T-helper 2 cell treated with Interferon-gamma antibody and Interleukin-4, amounts not matched to agents 5 μg/mL and 100 μg/mL, for 36 hours (primary cell): ENCODE data around the gene CHST11.

Source experiments
- DNase-seq: peaks from one replicate; pipeline ENCODE4 v3.0.0; 2021; ENCODE audit warnings: low spot score
- H3K27ac Mint-ChIP-seq: one replicate; pipeline ENCODE4 v1.8.0; 2021; ENCODE audit warnings: mild to moderate bottlenecking, mixed read lengths
- H3K27me3 Mint-ChIP-seq: one replicate; pipeline ENCODE4 v1.8.0; 2021; ENCODE audit warnings: low read depth, mixed read lengths
- H3K36me3 Mint-ChIP-seq: one replicate; pipeline ENCODE4 v1.8.0; 2021; ENCODE audit warnings: low read depth, mixed read lengths
- H3K4me1 Mint-ChIP-seq: one replicate; pipeline ENCODE4 v1.8.0; 2021; ENCODE audit warnings: low read depth, mixed read lengths
- H3K4me3 Mint-ChIP-seq: one replicate; pipeline ENCODE4 v1.8.0; 2022; ENCODE audit warnings: mild to moderate bottlenecking, moderate library complexity, mixed read lengths
- H3K9me3 Mint-ChIP-seq: one replicate; pipeline ENCODE4 v1.8.0; 2021; ENCODE audit warnings: mixed read lengths

The CHST11 gene

DNA sequence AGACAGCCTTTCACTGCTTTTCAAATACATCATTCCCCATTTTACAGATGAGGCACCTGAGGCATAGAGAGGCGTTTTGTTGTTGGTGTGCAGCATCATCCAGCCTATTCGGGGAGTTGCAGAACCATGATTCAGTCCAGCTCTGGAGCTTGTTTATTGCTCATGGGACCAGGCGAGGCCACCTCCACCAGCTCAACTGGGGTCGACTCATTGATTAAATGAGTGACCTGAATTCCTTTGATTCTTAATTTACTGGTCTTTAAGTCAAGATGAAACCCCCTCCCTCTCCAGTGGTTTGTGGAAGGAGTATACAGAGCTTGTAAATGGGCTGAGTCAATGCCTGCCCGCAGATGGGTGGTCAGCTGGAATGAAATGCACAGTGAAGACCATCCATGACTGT lies 161.9 kb downstream of the CHST11 start:
- H3K36me3 Mint-ChIP-seq: peaks cover 23% of the 10 kb centered on the region
- H3K27me3 Mint-ChIP-seq: no peaks in the 10 kb centered on the region
- H3K4me3 Mint-ChIP-seq: no peak overlapping the region
- no peak for DNase-seq
- H3K27ac Mint-ChIP-seq: no peak overlapping the region
- H3K9me3 Mint-ChIP-seq: no peaks in the 10 kb centered on the region
- H3K4me1 Mint-ChIP-seq: peaks cover 20% of the 10 kb centered on the region

- H3K27ac Mint-ChIP-seq: no peak overlapping the region
- no peaks in the 10 kb centered on the region for H3K9me3 Mint-ChIP-seq
- H3K36me3 Mint-ChIP-seq: peaks cover 24% of the 10 kb centered on the region
- no peaks in the 10 kb centered on the region for H3K27me3 Mint-ChIP-seq
- H3K4me1 Mint-ChIP-seq: peaks cover 23% of the 10 kb centered on the region
- no peak for DNase-seq
- H3K4me3 Mint-ChIP-seq: no peak overlapping the region
Measured at GRCh38 chr12:104619305-104619704, 162.6 kb downstream of the CHST11 start.

DNA sequence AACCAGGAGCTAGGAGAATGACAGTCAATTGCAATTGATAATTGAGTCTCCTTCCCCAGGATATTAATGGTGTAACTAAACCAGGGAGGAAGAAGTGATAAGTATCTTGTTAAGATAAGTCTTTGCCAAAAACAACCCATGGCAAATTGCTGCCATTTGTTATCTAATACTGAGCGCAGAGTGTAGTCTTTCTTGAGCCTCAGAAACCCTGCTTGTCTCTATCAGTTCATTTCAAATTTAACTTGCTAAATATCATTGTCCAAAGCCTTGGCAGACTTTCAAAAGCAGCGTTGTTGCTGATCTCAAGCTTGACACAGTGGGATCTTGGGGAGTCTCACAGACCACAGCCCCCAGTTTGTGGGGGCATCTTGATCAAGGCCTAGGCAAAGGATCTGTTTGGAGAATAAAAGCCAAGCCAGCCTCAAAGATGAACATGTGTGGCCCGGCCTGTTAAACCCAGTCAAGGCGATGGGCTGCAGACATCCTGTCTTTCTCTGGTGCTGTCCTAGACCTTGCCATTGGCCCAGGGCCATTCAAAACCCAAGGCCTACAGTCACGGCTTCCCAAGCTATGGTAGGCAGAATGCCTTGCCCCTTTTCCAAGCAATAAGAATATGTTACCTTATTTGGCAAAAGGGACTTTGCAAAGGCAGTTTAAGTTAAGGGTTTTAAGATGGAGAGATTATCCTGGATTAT lies 164.2 kb downstream of the CHST11 start:
- Mint-ChIP-seq H3K27ac (no peak overlapping the region), H3K4me3 (no peak overlapping the region), H3K36me3 (peaks cover 20% of the 10 kb centered on the region), H3K9me3 (no peaks in the 10 kb centered on the region), H3K4me1 (peaks cover 21% of the 10 kb centered on the region), H3K27me3 (no peaks in the 10 kb centered on the region)
- DNase-seq: no peak

GRCh38 chr12:104622928-104623327 lies 166.2 kb downstream of the CHST11 start:
- Mint-ChIP-seq H3K27me3 (no peaks in the 10 kb centered on the region), H3K4me1 (peaks cover 24% of the 10 kb centered on the region), H3K27ac (no peak overlapping the region)

GRCh38 chr12:104623883-104624282 lies 167.1 kb downstream of the CHST11 start:
- H3K36me3 Mint-ChIP-seq: peaks cover 19% of the 10 kb centered on the region
- no peak overlapping the region for H3K4me3 Mint-ChIP-seq
- H3K4me1 Mint-ChIP-seq: peaks cover 24% of the 10 kb centered on the region
- H3K27ac Mint-ChIP-seq: no peak overlapping the region
- no peaks in the 10 kb centered on the region for H3K9me3 Mint-ChIP-seq
- no peak for DNase-seq
- H3K27me3 Mint-ChIP-seq: no peaks in the 10 kb centered on the region

More at GRCh38 chr12:104622928-104623327, 166.2 kb downstream of the CHST11 start:
- DNase-seq: no peak
- no peak overlapping the region for H3K4me3 Mint-ChIP-seq
- peaks cover 18% of the 10 kb centered on the region for H3K36me3 Mint-ChIP-seq
- no peaks in the 10 kb centered on the region for H3K9me3 Mint-ChIP-seq

GRCh38 chr12:104624529-104624928 lies 167.8 kb downstream of the CHST11 start:
- no peak for DNase-seq
- peaks cover 24% of the 10 kb centered on the region for H3K4me1 Mint-ChIP-seq
- no peak overlapping the region for H3K4me3 Mint-ChIP-seq
- no peaks in the 10 kb centered on the region for H3K9me3 Mint-ChIP-seq
- H3K27ac Mint-ChIP-seq: peak overlapping the region; percentile 6
- H3K36me3 Mint-ChIP-seq: peaks cover 15% of the 10 kb centered on the region
- no peaks in the 10 kb centered on the region for H3K27me3 Mint-ChIP-seq

DNA sequence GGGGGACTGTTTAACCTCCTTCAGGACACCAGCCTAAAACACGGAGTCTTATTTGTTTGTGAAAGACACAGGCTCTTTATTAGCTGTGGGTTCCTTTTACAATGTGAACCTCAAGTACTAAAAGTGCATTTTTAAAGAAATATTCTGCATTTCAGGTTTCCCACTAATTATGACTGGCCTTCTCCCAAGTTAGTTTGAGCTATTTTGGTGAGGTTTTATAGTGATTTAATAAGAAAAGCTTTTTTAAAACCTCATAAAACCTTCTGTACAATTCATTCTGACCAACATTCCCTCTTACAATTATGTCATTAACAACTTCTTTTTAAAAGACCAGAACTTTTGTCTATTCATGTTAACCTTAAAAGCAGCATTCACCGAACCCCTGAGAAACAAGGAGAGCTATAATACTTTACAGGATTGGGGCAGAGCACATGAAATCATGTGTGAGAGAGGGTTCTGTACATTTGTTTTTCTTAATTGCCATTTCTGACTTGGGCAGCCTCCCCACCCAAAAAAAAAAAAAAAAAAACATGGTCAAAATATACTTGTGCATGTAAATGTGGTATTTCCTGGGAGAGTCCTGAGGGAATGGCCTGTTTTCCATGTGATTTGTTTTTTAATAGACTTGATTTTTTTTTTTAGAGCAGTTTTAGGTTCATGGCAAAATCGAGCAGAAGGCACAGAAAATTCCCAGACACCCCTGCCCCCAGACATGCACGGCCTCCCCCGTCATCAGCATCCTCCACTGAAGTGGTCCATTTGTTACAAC lies 169.5 kb downstream of the CHST11 start:
- H3K4me1 Mint-ChIP-seq: peaks cover 13% of the 10 kb centered on the region
- no peak for DNase-seq
- H3K27ac Mint-ChIP-seq: peak overlapping the region; percentile 22

GRCh38 chr12:104627231-104627989 lies 170.7 kb downstream of the CHST11 start:
- no peaks in the 10 kb centered on the region for H3K27me3 Mint-ChIP-seq
- peaks cover 15% of the 10 kb centered on the region for H3K36me3 Mint-ChIP-seq
- H3K4me1 Mint-ChIP-seq: peaks cover 17% of the 10 kb centered on the region
- H3K4me3 Mint-ChIP-seq: no peak overlapping the region
- no peak for DNase-seq
- no peaks in the 10 kb centered on the region for H3K9me3 Mint-ChIP-seq
- H3K27ac Mint-ChIP-seq: no peak overlapping the region

More for the DNA sequence above, 169.5 kb downstream of the CHST11 start:
- Mint-ChIP-seq H3K4me3 (no peak overlapping the region), H3K27me3 (no peaks in the 10 kb centered on the region), H3K9me3 (no peaks in the 10 kb centered on the region), H3K36me3 (peaks cover 13% of the 10 kb centered on the region)

DNA sequence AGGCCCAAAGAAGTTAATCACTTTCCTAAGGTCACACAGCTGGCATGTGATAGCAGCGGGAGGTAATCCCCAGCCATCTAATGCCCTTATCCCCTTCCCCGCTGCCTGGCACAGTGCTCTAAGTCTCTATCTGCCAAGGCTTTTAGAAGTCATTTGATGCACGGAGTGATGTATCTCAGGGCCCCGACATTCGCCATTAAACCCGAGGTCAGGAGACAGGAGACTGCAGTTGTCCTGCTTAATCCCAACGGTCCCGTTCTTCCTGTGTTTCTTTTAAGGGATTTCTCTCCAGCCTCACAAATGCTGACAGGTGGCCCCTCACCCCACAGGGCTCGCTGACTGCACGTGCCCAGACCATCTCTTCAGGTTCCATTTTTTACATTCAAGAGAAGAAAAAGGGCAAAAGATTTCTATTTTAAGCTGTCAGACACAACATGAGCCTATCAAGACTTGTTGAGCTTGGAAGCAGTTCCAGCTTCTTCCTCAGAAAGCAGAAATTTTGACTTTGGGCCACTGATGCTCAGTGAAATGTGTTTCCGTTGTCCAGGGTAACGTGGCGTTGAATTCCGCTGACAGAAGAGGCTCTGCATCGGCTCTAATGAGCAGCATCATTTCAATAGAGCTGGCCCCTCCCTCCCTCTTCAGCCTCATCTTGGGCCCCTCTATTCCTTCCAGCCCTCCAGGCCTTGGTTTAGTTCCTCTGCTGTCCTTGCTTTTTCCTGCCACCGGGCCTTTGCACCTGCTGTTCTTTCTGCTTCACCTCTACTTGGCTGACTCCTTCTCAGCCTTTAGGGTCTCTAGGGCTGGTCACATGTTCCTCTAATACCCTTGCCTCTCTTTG lies 171.5 kb downstream of the CHST11 start:
- Mint-ChIP-seq H3K4me1 (peaks cover 19% of the 10 kb centered on the region), H3K9me3 (no peaks in the 10 kb centered on the region), H3K27me3 (no peaks in the 10 kb centered on the region), H3K36me3 (peaks cover 17% of the 10 kb centered on the region), H3K4me3 (no peak overlapping the region), H3K27ac (no peak overlapping the region)
- DNase-seq: no peak

- no peak overlapping the region for H3K4me3 Mint-ChIP-seq
- peaks cover 16% of the 10 kb centered on the region for H3K4me1 Mint-ChIP-seq
- H3K36me3 Mint-ChIP-seq: peaks cover 19% of the 10 kb centered on the region
- no peaks in the 10 kb centered on the region for H3K9me3 Mint-ChIP-seq
- no peak overlapping the region for H3K27ac Mint-ChIP-seq
- no peaks in the 10 kb centered on the region for H3K27me3 Mint-ChIP-seq
- no peak for DNase-seq
Measured at GRCh38 chr12:104628831-104629135, 172.0 kb downstream of the CHST11 start.

DNA sequence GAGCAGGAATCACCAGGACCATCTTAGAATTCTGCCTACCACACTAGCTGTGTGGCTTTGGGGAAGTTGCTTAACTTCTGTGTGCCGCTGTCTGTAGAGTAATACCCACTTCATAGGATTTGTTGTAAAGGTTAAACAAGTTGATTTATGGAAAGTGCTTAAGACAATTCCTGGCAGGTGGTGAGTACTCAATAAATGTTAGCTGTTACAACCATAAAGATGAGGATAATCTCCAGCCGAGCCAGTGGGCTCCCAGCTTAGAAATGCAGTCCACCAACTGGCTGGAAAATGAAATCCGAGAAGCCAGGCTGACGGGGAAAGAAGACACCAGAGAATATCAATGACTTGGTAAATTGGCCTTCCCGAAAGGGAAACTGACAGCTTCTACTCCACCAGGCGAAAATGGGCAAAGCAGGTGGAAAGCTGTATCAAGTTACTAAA lies 173.5 kb downstream of the CHST11 start:
- H3K36me3 Mint-ChIP-seq: peaks cover 24% of the 10 kb centered on the region
- no peaks in the 10 kb centered on the region for H3K9me3 Mint-ChIP-seq
- no peak overlapping the region for H3K27ac Mint-ChIP-seq
- H3K27me3 Mint-ChIP-seq: no peaks in the 10 kb centered on the region
- H3K4me3 Mint-ChIP-seq: no peak overlapping the region
- no peak for DNase-seq
- peaks cover 13% of the 10 kb centered on the region for H3K4me1 Mint-ChIP-seq

- H3K4me3 Mint-ChIP-seq: no peak overlapping the region
- H3K4me1 Mint-ChIP-seq: peaks cover 16% of the 10 kb centered on the region
- H3K9me3 Mint-ChIP-seq: no peaks in the 10 kb centered on the region
- DNase-seq: no peak
- H3K27me3 Mint-ChIP-seq: no peaks in the 10 kb centered on the region
- H3K27ac Mint-ChIP-seq: no peak overlapping the region
- H3K36me3 Mint-ChIP-seq: peaks cover 31% of the 10 kb centered on the region
Measured at GRCh38 chr12:104631867-104632266, 175.1 kb downstream of the CHST11 start.

- no peak overlapping the region for H3K4me3 Mint-ChIP-seq
- H3K36me3 Mint-ChIP-seq: peaks cover 30% of the 10 kb centered on the region
- no peaks in the 10 kb centered on the region for H3K27me3 Mint-ChIP-seq
- H3K27ac Mint-ChIP-seq: no peak overlapping the region
- peaks cover 19% of the 10 kb centered on the region for H3K4me1 Mint-ChIP-seq
- DNase-seq: no peak
- H3K9me3 Mint-ChIP-seq: no peaks in the 10 kb centered on the region
Measured at GRCh38 chr12:104632724-104633201, 176.0 kb downstream of the CHST11 start.
